ENCODE data around the gene CAPN11. TPM values are rescaled to one million over a fixed set of nuclear protein-coding genes. Genes with fewer than 3 reads are reported as not detected.

The CAPN11 gene
- total and polyA plus RNA-seq, 7 donors, result 0.05 to 0.32 (median 0.13) TPM; not detected in 3

- Histone ChIP-seq H3K27me3 (ENCODE audit: insufficient read depth in 3 of 3, low read length in 2 of 3) (no peaks in the 10 kb centered on the region), H3K9me3 (no peaks in the 10 kb centered on the region), H3K4me1 (no peaks in the 10 kb centered on the region), H3K36me3 (ENCODE audit: insufficient read depth in 1 of 2, low read depth in 1 of 2) (no peaks in the 10 kb centered on the region), H3K4me3 (no peak overlapping the region), H3K27ac (no peak overlapping the region)
- ATAC-seq, result no peak
- DNase-seq, result no peak
- no peak for TF ChIP-seq CTCF (IDR thresholded peaks at IDR 0.05)
- 83 to 85% (median 84%) methylated on average over 2 of the region's 2 CpGs for WGBS, 3 donors
- intact Hi-C loops (cut with DNase I), result loop anchor here in 1 of 2 donors (5.0 kb wide), 1 partner anchor 1858 kb away; no protein-coding TSS in a partner anchor
These were observed 30.2 kb downstream of the CAPN11 start for GRCh38 chr6:44188819-44189218.

GRCh38 chr6:44189257-44189656 is 30.6 kb downstream of the CAPN11 start:
- intact Hi-C loops (cut with DNase I), result loop anchor here in 1 of 2 donors (5.0 kb wide), 1 partner anchor 1858 kb away; no protein-coding TSS in a partner anchor

GRCh38 chr6:44190715-44191114 is 32.1 kb downstream of the CAPN11 start:
- intact Hi-C loops (cut with DNase I), result no loop called here
- H3K27ac ChIP-seq, result no peak overlapping the region
- DNase-seq (no peak), ATAC-seq (no peak)
- no peak overlapping the region for H3K4me3 ChIP-seq
- no peaks in the 10 kb centered on the region for H3K9me3 ChIP-seq
- TF ChIP-seq CTCF (IDR thresholded peaks at IDR 0.05), result no peak
- H3K27me3 ChIP-seq (ENCODE audit: insufficient read depth in 3 of 3, low read length in 2 of 3), result no peaks in the 10 kb centered on the region
- WGBS, 3 donors, result 48 to 60% (median 56%) methylated on average over 2 of the region's 2 CpGs
- H3K36me3 ChIP-seq (ENCODE audit: insufficient read depth in 1 of 2, low read depth in 1 of 2), result no peaks in the 10 kb centered on the region
- H3K4me1 ChIP-seq, result no peaks in the 10 kb centered on the region

More at GRCh38 chr6:44189257-44189656, 30.6 kb downstream of the CAPN11 start:
- TF ChIP-seq CTCF (IDR thresholded peaks at IDR 0.05), result no peak
- Histone ChIP-seq H3K27ac (no peak overlapping the region), H3K4me1 (no peaks in the 10 kb centered on the region), H3K36me3 (ENCODE audit: insufficient read depth in 1 of 2, low read depth in 1 of 2) (no peaks in the 10 kb centered on the region), H3K9me3 (no peaks in the 10 kb centered on the region), H3K4me3 (no peak overlapping the region), H3K27me3 (ENCODE audit: insufficient read depth in 3 of 3, low read length in 2 of 3) (no peaks in the 10 kb centered on the region)
- no peak for ATAC-seq
- DNase-seq, result no peak
- WGBS, 3 donors, result 61 to 69% (median 63%) methylated on average over 2 of the region's 2 CpGs

- no peaks in the 10 kb centered on the region for H3K4me1 ChIP-seq
- no peaks in the 10 kb centered on the region for H3K9me3 ChIP-seq
- DNase-seq (no peak), ATAC-seq (peak in 1 of 4 donors; percentile 30)
- no peaks in the 10 kb centered on the region for H3K27me3 ChIP-seq (ENCODE audit: insufficient read depth in 3 of 3, low read length in 2 of 3)
- H3K36me3 ChIP-seq (ENCODE audit: insufficient read depth in 1 of 2, low read depth in 1 of 2), result no peaks in the 10 kb centered on the region
- intact Hi-C loops (cut with DNase I), result no loop called here
- TF ChIP-seq CTCF (IDR thresholded peaks at IDR 0.05), result no peak
- H3K27ac ChIP-seq, result no peak overlapping the region
- peak overlapping the region; percentile 11 for H3K4me3 ChIP-seq
- WGBS, 3 donors, result 56 to 62% (median 59%) methylated on average over 10 of the region's 10 CpGs
These were observed 33.9 kb downstream of the CAPN11 start for GRCh38 chr6:44192428-44193041.

Data from psoas muscle (tissue), 8 donors.